Panc1 (cell line): Measurements from ENCODE around the gene GOLGA6L10.
"Not testable (repeated sequence)": the region's sequence is repeated elsewhere in the genome, so short reads cannot be mapped to it uniquely, and the experiment has no call there.

Source experiments
- CTCF ChIP-seq: fragments of 450-650 bp; IDR thresholded peaks from 2 replicates; pipeline ENCODE4 v1.5.1; 2017; ENCODE audit warnings: mild to moderate bottlenecking
- POLR2AphosphoS5 ChIP-seq: IDR thresholded peaks from 2 replicates; pipeline ENCODE4 v1.6.1; 2012; ENCODE audit warnings: mild to moderate bottlenecking, low read depth, low read length, moderate library complexity
- REST ChIP-seq, 2 experiments: IDR thresholded peaks; 2 replicates each; pipeline ENCODE4 v1.6.1; 2011 to 2012; ENCODE audit warnings: low read depth in 2 of 2, control low read depth in 1 of 2, low read length in 1 of 2, mild to moderate bottlenecking in 1 of 2, moderate library complexity in 1 of 2; ENCODE audit not compliant: insufficient read depth in 1 of 2
- SIN3A ChIP-seq: IDR thresholded peaks from 2 replicates; pipeline ENCODE4 v1.6.1; 2012; ENCODE audit warnings: low read depth, mild to moderate bottlenecking, low read length, moderate library complexity, borderline replicate concordance; ENCODE audit not compliant: insufficient read depth
- TCF7L2 ChIP-seq: IDR thresholded peaks from 2 replicates; pipeline ENCODE4 v1.6.1; 2011; ENCODE audit warnings: mild to moderate bottlenecking, low read depth, low read length, inconsistent platforms

- not testable (repeated sequence) for TF ChIP-seq CTCF; SIN3A; REST (IDR thresholded peaks at IDR 0.05; ENCODE audit: insufficient read depth in 1 of 2, low read depth in 2 of 2, low read length in 1 of 2); POLR2AphosphoS5; TCF7L2
Observed at GRCh38 chr15:82344421-82344820, 4.9 kb downstream of the GOLGA6L10 start.
